IgD-negative memory B cell (primary cell): ENCODE results near the gene CNKSR2. TPM values are rescaled to one million over a fixed set of nuclear protein-coding genes. Genes with fewer than 3 reads are reported as not detected.

Source experiments
- H3K27ac Mint-ChIP-seq, 3 donors: one replicate each; pipeline ENCODE4 v1.8.0; 2020 to 2022; ENCODE audit warnings: mild to moderate bottlenecking in 3 of 3, mixed read lengths in 3 of 3, moderate library complexity in 1 of 3
- H3K27me3 Mint-ChIP-seq: one replicate; pipeline ENCODE4 v1.8.0; 2021; ENCODE audit warnings: mixed read lengths
- H3K36me3 Mint-ChIP-seq: one replicate; pipeline ENCODE4 v1.8.0; 2020; ENCODE audit warnings: mild to moderate bottlenecking, mixed read lengths
- H3K4me1 Mint-ChIP-seq, 3 donors: one replicate each; pipeline ENCODE4 v1.8.0; 2020 to 2022; ENCODE audit warnings: mixed read lengths in 3 of 3, mild to moderate bottlenecking in 1 of 3
- H3K4me3 Mint-ChIP-seq, 4 donors: one replicate each; pipeline ENCODE4 v1.8.0; 2020 to 2022; ENCODE audit warnings: mild to moderate bottlenecking in 4 of 4, mixed read lengths in 4 of 4, moderate library complexity in 3 of 4
- H3K9me3 Mint-ChIP-seq, 3 donors: one replicate each; pipeline ENCODE4 v1.8.0; 2020 to 2021; ENCODE audit warnings: mixed read lengths in 3 of 3, mild to moderate bottlenecking in 1 of 3
- polyA plus RNA-seq: library from polyadenylated mRNA; unstranded; fragments of 300-500 nt; fragmentation: Illumina TruSeq; gene quantifications from one replicate; pipeline ENCODE4 v1.2.3, GENCODE V29; 2021

CNKSR2 gene
- polyA plus RNA-seq, 1 donor from 2014 or later = 4.0 TPM

GRCh38 chrX:21659320-21659719, 285.1 kb downstream of the CNKSR2 start:
- no peak overlapping the region for H3K27ac Mint-ChIP-seq
- H3K9me3 Mint-ChIP-seq = no peaks in the 10 kb centered on the region
- no peaks in the 10 kb centered on the region for H3K36me3 Mint-ChIP-seq
- peaks cover 3 to 9% (median 4%) of the 10 kb centered on the region in 3 donors for H3K4me1 Mint-ChIP-seq
- peak overlapping the region in 3 of 4 donors; percentile 22 to 68 (median 55) for H3K4me3 Mint-ChIP-seq
- H3K27me3 Mint-ChIP-seq = peaks cover 8% of the 10 kb centered on the region

DNA sequence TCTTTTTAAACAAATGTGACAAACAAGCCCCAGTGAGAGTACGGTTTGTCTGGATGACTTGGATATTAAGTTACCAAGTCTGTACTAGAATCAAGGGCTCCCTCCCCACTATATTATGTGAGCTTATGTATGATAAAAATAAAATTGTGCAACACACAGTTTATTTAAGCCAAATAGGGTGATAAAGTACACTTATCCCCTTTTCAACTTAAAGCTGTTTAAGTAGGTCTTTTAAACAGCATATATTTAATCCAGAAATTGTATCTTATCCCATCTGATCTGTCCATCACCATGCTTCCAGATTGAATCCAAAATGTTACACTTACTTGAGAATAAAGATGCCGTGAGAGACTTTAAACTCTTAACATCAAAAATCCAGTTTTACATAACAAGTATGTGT, 285.9 kb downstream of the CNKSR2 start:
- H3K27me3 Mint-ChIP-seq = peaks cover 9% of the 10 kb centered on the region
- no peaks in the 10 kb centered on the region for H3K36me3 Mint-ChIP-seq
- no peak overlapping the region for H3K27ac Mint-ChIP-seq
- peaks cover 3 to 5% (median 3%) of the 10 kb centered on the region in 3 donors for H3K4me1 Mint-ChIP-seq
- no peaks in the 10 kb centered on the region for H3K9me3 Mint-ChIP-seq
- no peak overlapping the region for H3K4me3 Mint-ChIP-seq

DNA sequence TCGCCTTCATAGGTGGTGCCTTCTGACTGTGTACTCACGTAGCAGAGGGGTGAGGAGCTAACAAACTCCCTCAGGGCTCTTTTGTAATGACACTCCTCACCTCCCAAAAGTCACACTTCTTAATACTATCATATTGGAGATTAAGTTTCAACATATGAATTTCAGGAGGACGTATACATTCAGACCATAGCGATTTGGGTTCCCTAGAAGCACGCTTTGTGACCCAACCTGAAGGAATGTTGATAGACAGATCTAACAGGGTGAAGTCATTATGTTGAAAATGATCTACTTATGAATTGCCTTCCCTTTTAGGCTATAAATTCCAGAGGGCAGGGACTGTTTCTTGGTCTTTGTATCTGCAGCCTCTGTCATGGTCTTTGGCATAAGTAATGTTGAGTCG, 287.1 kb downstream of the CNKSR2 start:
- H3K4me1 Mint-ChIP-seq = no peaks in the 10 kb centered on the region
- H3K4me3 Mint-ChIP-seq = no peak overlapping the region
- H3K27me3 Mint-ChIP-seq = peaks cover 9% of the 10 kb centered on the region

DNA sequence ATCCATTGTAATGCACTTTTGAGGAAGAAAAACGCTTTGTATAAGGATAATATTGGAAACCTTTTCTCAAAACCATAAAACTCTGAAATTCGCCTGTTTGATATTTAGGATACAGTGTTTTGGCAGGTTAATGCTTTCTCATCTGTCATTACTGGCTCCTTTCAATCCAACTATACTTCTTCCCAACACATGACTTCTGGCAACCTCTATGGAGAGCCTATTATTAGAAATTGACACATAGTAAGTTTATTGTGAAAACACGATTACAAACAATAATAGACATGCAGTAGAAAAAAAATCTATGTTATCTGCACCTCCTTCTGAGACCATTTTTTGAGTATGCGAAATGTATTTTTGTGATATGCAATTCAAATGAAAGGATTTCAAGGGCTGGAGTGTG, 288.5 kb downstream of the CNKSR2 start:
- no peaks in the 10 kb centered on the region for H3K36me3 Mint-ChIP-seq
- peaks cover 0 to 3% (median 0%) of the 10 kb centered on the region in 3 donors for H3K9me3 Mint-ChIP-seq
- H3K4me3 Mint-ChIP-seq = no peak overlapping the region
- peaks cover 9% of the 10 kb centered on the region for H3K27me3 Mint-ChIP-seq
- no peak overlapping the region for H3K27ac Mint-ChIP-seq
- H3K4me1 Mint-ChIP-seq = peaks cover 0 to under 1% (median 0%) of the 10 kb centered on the region in 3 donors

More for the DNA sequence above, 287.1 kb downstream of the CNKSR2 start:
- H3K9me3 Mint-ChIP-seq = peaks cover 0 to 3% (median 0%) of the 10 kb centered on the region in 3 donors
- no peaks in the 10 kb centered on the region for H3K36me3 Mint-ChIP-seq
- H3K27ac Mint-ChIP-seq = no peak overlapping the region

DNA sequence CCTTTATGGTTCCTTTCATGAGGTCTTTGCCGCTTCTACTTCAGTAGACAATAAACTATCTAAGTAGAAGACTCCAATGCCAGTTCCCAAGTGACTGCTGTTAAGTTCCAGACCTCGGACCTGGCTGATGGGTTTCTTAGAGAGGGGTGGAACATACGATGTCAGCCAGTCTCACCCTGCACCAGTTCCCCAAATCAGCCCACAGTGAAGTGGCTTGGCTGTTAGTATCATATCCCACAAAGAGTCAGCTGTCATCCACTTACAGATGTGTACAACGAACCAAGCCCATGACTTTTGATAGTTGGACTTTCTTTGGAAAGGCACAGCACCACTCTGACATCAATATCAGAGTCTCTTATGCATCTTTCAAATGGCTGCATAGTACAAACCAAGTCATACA, 292.0 kb downstream of the CNKSR2 start:
- H3K4me3 Mint-ChIP-seq = no peak overlapping the region
- peaks cover 9% of the 10 kb centered on the region for H3K27me3 Mint-ChIP-seq
- H3K9me3 Mint-ChIP-seq = peaks cover 0 to 3% (median 0%) of the 10 kb centered on the region in 3 donors

DNA sequence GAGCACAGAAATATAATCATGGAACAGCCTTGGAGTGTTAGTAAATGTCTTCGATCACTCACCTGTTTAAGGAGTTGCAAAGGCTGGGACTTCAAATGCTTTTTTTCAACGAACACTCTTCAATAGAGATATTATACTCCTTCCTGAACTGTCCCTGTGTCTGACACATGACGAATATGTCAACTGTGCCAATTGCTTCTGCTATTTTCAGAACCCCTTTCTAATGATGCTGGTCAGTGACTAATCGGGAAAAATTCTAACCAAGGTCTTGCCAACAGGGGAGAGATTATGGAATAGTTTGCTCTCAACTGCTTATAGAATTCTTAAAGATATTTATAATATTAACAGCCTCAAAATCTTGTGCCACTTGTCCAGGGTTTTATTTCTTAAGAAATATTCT, 292.5 kb downstream of the CNKSR2 start:
- H3K36me3 Mint-ChIP-seq = no peaks in the 10 kb centered on the region
- H3K27me3 Mint-ChIP-seq = peaks cover 8% of the 10 kb centered on the region
- H3K4me1 Mint-ChIP-seq = peaks cover 0 to 4% (median 0%) of the 10 kb centered on the region in 3 donors
- peaks cover 0 to 3% (median 0%) of the 10 kb centered on the region in 3 donors for H3K9me3 Mint-ChIP-seq
- H3K27ac Mint-ChIP-seq = no peak overlapping the region
- H3K4me3 Mint-ChIP-seq = no peak overlapping the region

More for the DNA sequence above, 292.0 kb downstream of the CNKSR2 start:
- H3K4me1 Mint-ChIP-seq = peaks cover 0 to 4% (median 0%) of the 10 kb centered on the region in 3 donors
- H3K36me3 Mint-ChIP-seq = no peaks in the 10 kb centered on the region
- no peak overlapping the region for H3K27ac Mint-ChIP-seq

GRCh38 chrX:21674430-21675186, 300.4 kb downstream of the CNKSR2 start:
- Mint-ChIP-seq H3K27ac (no peak overlapping the region), H3K36me3 (no peaks in the 10 kb centered on the region), H3K9me3 (no peaks in the 10 kb centered on the region), H3K4me3 (no peak overlapping the region), H3K27me3 (no peaks in the 10 kb centered on the region), H3K4me1 (no peaks in the 10 kb centered on the region)

DNA sequence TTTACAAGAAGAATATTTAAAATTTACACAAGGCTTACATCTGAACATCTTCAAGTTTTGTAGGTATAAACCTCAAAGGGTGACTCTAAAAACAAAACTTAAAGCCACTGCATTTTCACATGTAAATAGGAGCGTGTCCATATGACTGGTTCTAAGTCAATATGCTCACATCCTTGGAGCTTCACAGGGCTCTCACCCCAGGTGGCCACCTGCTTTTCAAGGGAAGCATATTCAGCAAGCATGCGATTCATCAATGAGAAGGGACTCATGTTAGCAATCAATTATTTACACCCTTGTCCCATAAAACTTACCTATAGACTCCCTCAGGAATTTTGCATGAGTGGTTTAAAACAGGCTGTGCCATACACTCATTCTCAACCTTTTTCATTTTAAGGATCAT, 301.7 kb downstream of the CNKSR2 start:
- Mint-ChIP-seq H3K4me3 (no peak overlapping the region), H3K36me3 (no peaks in the 10 kb centered on the region), H3K4me1 (no peaks in the 10 kb centered on the region), H3K27ac (no peak overlapping the region), H3K9me3 (no peaks in the 10 kb centered on the region), H3K27me3 (no peaks in the 10 kb centered on the region)

- Mint-ChIP-seq H3K9me3 (no peaks in the 10 kb centered on the region), H3K36me3 (no peaks in the 10 kb centered on the region), H3K4me1 (no peaks in the 10 kb centered on the region), H3K4me3 (no peak overlapping the region), H3K27ac (no peak overlapping the region), H3K27me3 (no peaks in the 10 kb centered on the region)
Measured at GRCh38 chrX:21678048-21678612, 303.9 kb downstream of the CNKSR2 start.

DNA sequence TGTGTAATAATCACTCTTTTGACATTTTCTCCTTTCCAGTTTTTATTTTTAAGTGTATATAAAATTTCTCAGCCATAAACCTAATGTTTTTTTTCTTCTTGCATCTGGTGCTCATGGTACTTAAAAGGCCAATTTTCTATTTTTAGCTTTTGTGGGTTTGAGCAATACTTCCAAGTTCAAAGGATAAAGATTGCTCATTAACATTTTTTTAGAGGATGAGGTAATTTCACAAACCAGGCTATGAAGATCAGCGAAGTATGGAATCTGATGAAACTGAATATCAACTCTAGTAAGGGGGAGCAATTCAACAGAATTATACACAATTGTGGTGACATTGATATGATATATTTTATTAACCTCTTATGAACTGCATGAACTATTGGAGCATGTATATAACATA, 309.7 kb downstream of the CNKSR2 start:
- no peak overlapping the region for H3K27ac Mint-ChIP-seq
- H3K4me1 Mint-ChIP-seq = no peaks in the 10 kb centered on the region
- H3K4me3 Mint-ChIP-seq = no peak overlapping the region

GRCh38 chrX:21691512-21692018, 317.3 kb downstream of the CNKSR2 start:
- Mint-ChIP-seq H3K4me3 (no peak overlapping the region), H3K27me3 (no peaks in the 10 kb centered on the region), H3K4me1 (no peaks in the 10 kb centered on the region), H3K9me3 (peaks cover 0 to 2% (median 0%) of the 10 kb centered on the region in 3 donors), H3K36me3 (no peaks in the 10 kb centered on the region), H3K27ac (no peak overlapping the region)

More for the DNA sequence above, 309.7 kb downstream of the CNKSR2 start:
- Mint-ChIP-seq H3K36me3 (no peaks in the 10 kb centered on the region), H3K27me3 (no peaks in the 10 kb centered on the region), H3K9me3 (no peaks in the 10 kb centered on the region)

- peak overlapping the region in 1 of 3 donors; percentile 14 for H3K27ac Mint-ChIP-seq
- H3K27me3 Mint-ChIP-seq = no peaks in the 10 kb centered on the region
- peaks cover 6 to 7% (median 6%) of the 10 kb centered on the region in 3 donors for H3K4me1 Mint-ChIP-seq
- H3K4me3 Mint-ChIP-seq = peak overlapping the region in 2 of 4 donors; percentile 3 to 37
- no peaks in the 10 kb centered on the region for H3K36me3 Mint-ChIP-seq
- H3K9me3 Mint-ChIP-seq = no peaks in the 10 kb centered on the region
Measured at GRCh38 chrX:21698272-21698671, 324.1 kb downstream of the CNKSR2 start.

DNA sequence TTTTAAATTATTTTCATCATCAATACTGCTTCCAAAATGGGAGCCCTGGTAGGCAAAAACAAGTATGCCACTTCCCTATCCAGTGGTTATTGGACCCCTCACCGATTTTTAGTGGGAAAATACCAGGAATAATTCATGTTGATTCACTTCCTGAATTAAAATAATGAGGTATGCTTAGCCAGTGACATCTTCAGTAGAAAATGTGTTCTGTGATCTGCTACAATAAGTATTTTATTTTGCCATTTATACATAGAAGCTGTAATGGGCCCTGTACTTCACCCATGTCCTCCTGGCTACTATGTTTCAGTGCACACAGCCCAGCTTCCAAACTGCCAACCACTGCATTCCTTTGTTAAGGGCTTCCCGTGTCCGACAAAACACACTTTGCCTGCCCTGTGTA, 324.9 kb downstream of the CNKSR2 start:
- Mint-ChIP-seq H3K9me3 (no peaks in the 10 kb centered on the region), H3K4me3 (no peak overlapping the region), H3K36me3 (no peaks in the 10 kb centered on the region), H3K27ac (peak overlapping the region in 1 of 3 donors; percentile 47), H3K27me3 (no peaks in the 10 kb centered on the region), H3K4me1 (peaks cover 6 to 7% (median 6%) of the 10 kb centered on the region in 3 donors)

DNA sequence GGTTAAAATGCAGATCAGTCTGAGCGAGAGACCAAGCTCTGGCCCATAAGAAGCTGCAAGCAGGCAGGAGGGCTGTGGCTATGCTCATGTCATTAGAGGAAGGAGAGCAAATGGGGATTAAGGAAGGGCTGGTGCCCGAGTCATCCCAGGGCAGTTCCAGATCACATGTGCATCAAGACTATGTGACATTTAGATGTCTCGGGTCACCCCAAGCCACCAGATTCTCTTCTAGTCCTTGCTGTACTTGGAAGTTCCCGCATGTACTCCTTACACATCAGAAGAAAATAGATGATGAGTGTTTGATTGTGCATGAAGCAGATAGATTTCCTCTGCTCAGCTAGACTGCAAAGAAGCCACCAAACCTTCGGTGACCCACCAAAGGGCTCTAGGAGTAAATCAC, 326.1 kb downstream of the CNKSR2 start:
- Mint-ChIP-seq H3K9me3 (no peaks in the 10 kb centered on the region), H3K27ac (no peak overlapping the region), H3K27me3 (no peaks in the 10 kb centered on the region), H3K4me1 (peaks cover 6 to 7% (median 6%) of the 10 kb centered on the region in 3 donors), H3K36me3 (no peaks in the 10 kb centered on the region), H3K4me3 (no peak overlapping the region)

DNA sequence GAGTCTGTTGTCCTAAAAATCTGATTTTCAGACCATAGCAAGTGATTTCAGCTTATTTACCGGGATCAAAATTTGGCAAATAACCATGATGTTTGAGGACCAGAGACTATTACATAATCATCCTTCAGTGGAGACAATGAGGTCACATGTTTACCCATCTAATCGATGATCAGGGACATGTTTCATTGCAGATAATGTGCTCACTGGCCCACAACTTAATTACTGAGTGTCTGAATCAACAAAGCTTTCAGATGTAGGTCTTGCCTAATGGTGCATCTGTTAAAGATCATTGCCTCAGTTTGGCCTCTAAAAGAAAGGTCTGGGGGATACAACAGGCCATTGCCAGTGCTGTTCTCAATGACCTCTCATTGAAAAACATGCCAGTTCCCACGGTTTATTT, 326.7 kb downstream of the CNKSR2 start:
- H3K27ac Mint-ChIP-seq = no peak overlapping the region
- no peaks in the 10 kb centered on the region for H3K9me3 Mint-ChIP-seq
- H3K27me3 Mint-ChIP-seq = no peaks in the 10 kb centered on the region
- no peaks in the 10 kb centered on the region for H3K36me3 Mint-ChIP-seq
- H3K4me3 Mint-ChIP-seq = no peak overlapping the region
- H3K4me1 Mint-ChIP-seq = peaks cover 6 to 7% (median 6%) of the 10 kb centered on the region in 3 donors
